Nephron (organoid): ENCODE data around the gene ELOA.
A peak's percentile ranks its signal among the peaks of the same experiment; 100 is the strongest.

Source experiments
- H3K27ac Mint-ChIP-seq, 3 experiments: 2 replicates each; pipeline ENCODE4 v1.8.0; 2020; ENCODE audit warnings: mixed read lengths in 3 of 3, mild to moderate bottlenecking in 2 of 3, moderate library complexity in 1 of 3
- H3K27me3 Mint-ChIP-seq: 2 replicates; pipeline ENCODE4 v1.8.0; 2021; ENCODE audit warnings: low read depth, mild to moderate bottlenecking, moderate library complexity, mixed read lengths
- H3K36me3 Mint-ChIP-seq: 2 replicates; pipeline ENCODE4 v1.8.0; 2020; ENCODE audit warnings: low read depth, mixed read lengths
- H3K4me1 Mint-ChIP-seq: 2 replicates; pipeline ENCODE4 v1.8.0; 2020; ENCODE audit warnings: mixed read lengths
- H3K4me3 Mint-ChIP-seq, 3 experiments: 2 replicates each; pipeline ENCODE4 v1.8.0; 2020; ENCODE audit warnings: mild to moderate bottlenecking in 3 of 3, mixed read lengths in 3 of 3, moderate library complexity in 2 of 3
- H3K9me3 Mint-ChIP-seq: 2 replicates; pipeline ENCODE4 v1.8.0; 2020; ENCODE audit warnings: mixed read lengths
- TF ChIP-seq, protein P1 (sequence below), 3 experiments: fragments of 200-600 bp; sonication (generic); IDR thresholded peaks; one replicate each; pipeline ENCODE4 v1.5.0; 2021; ENCODE audit warnings: antibody characterized with exemption in 3 of 3; ENCODE audit not compliant: unreplicated experiment in 3 of 3

ELOA gene

DNA sequence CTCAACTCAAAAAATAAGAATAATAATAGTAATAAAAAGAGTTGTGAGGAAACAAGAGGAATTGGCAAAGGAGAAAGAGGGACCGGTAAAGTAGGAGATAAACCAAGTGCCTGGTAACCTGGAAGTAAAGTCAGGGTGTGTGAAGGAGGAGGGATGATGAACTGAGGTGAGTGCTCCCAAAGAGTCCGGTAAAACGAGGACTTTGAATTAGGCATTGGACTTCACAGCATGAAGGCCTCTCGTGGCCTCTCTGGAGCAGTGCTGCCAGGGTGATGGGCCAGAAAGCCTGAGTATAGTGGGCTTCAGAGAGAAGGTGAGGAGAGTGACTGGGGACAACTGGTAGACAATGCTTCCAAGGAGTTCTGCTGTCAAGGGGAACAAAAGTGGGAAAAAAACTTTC, 34.0 kb upstream of the ELOA start:
- H3K36me3 Mint-ChIP-seq = peaks cover 16% of the 10 kb centered on the region
- no peaks in the 10 kb centered on the region for H3K27me3 Mint-ChIP-seq
- no peak overlapping the region for H3K4me3 Mint-ChIP-seq
- TF ChIP-seq, protein P1, sequence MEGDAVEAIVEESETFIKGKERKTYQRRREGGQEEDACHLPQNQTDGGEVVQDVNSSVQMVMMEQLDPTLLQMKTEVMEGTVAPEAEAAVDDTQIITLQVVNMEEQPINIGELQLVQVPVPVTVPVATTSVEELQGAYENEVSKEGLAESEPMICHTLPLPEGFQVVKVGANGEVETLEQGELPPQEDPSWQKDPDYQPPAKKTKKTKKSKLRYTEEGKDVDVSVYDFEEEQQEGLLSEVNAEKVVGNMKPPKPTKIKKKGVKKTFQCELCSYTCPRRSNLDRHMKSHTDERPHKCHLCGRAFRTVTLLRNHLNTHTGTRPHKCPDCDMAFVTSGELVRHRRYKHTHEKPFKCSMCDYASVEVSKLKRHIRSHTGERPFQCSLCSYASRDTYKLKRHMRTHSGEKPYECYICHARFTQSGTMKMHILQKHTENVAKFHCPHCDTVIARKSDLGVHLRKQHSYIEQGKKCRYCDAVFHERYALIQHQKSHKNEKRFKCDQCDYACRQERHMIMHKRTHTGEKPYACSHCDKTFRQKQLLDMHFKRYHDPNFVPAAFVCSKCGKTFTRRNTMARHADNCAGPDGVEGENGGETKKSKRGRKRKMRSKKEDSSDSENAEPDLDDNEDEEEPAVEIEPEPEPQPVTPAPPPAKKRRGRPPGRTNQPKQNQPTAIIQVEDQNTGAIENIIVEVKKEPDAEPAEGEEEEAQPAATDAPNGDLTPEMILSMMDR (IDR thresholded peaks at IDR 0.05; ENCODE audit: unreplicated experiment in 3 of 3) = no peak
- H3K27ac Mint-ChIP-seq = no peak overlapping the region
- H3K4me1 Mint-ChIP-seq = no peaks in the 10 kb centered on the region
- no peaks in the 10 kb centered on the region for H3K9me3 Mint-ChIP-seq

DNA sequence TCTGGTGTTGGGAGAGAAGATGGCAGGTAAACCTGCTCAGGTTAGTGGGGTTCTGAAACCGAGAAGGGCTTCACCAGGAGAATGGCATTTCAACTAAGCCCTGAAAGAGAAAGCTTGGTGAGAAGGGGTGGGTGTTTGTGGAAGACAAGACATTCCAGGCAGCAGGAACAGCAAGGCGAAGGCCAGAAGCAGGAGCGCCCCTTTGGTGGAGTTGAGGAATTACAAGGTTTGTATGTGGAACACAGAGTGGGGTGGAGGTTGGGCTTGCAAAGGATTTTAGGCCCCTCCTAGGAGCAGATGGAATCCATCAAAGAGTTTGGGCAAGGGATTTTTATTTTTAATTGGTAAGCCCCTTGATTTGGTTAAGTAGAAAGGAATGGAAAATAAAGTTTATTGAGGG, 24.8 kb upstream of the ELOA start:
- Mint-ChIP-seq H3K4me3 (no peak overlapping the region), H3K36me3 (no peaks in the 10 kb centered on the region), H3K27me3 (no peaks in the 10 kb centered on the region), H3K4me1 (no peaks in the 10 kb centered on the region), H3K27ac (no peak overlapping the region), H3K9me3 (no peaks in the 10 kb centered on the region)
- TF ChIP-seq, protein P1 (IDR thresholded peaks at IDR 0.05; ENCODE audit: unreplicated experiment in 3 of 3) = peak; percentile 38 to 50 (median 39)

DNA sequence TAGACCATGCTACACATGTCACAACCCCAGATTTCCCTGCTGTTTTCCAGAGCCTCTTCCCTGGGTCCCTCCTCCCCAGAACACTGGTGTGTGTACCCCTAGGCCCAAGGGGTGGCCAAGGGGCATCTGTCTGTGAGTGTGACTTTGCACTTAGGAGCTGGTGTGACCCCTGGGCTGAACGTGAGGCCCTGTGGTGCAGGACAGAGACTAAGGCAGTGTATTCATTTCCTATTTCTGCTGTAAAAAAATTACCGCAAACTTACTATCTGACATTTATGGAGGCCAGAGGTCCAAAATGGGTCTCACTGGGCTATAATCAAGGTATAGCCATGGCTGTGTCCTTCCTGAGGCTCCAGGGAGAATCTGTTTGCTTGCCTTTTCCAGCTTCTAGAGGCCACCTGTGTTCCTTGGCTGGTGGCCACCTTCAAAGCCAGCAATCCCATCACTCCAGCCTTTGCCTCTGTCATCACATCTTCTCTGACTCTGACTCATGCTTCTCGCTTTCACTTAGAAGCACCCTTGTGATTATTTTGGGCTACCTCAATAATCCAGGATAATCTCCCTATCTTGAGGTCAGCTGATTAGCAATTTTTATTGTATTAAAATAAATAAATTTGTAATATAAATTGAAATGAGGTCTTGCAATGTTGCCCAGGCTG, 24.0 kb upstream of the ELOA start:
- H3K36me3 Mint-ChIP-seq = no peaks in the 10 kb centered on the region
- H3K27ac Mint-ChIP-seq = no peak overlapping the region
- H3K9me3 Mint-ChIP-seq = no peaks in the 10 kb centered on the region
- no peak overlapping the region for H3K4me3 Mint-ChIP-seq
- H3K27me3 Mint-ChIP-seq = no peaks in the 10 kb centered on the region
- TF ChIP-seq, protein P1 (IDR thresholded peaks at IDR 0.05; ENCODE audit: unreplicated experiment in 3 of 3) = no peak
- no peaks in the 10 kb centered on the region for H3K4me1 Mint-ChIP-seq

DNA sequence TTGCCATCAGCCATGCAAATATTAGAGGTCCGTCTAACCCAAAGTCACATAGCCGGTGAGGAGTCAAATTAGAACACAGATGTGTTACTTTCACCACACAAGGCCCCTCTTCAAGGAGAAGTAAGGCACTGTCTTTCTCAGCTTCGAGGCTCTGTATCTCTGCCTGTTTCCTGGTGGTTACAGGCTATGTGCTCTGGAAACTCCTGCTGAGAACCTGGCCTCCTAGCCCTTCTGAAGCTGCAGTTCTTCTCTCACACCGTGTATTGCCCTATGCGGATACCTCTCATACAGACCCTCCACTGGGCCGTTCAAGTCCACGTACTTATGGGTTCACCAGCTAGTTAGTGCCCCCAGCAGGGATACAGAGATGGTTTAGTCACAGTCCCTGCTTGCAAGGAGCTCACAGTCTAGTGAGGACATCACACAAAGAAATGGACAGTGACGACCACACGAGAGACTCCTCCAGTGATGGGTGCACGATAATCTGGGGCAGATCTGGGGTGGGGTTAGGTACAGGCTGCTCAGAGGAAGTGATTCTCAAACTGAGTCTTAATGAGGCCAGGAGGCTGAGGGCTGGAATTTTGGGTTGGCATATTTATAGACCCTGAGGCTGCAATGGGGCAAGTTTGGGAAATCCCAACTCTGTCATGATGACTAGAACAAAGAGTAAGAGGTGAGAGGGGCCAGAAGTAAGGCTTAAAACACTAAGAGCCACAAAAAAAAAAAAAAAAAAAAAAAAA, 22.8 kb upstream of the ELOA start:
- no peaks in the 10 kb centered on the region for H3K9me3 Mint-ChIP-seq
- no peaks in the 10 kb centered on the region for H3K4me1 Mint-ChIP-seq
- H3K4me3 Mint-ChIP-seq = no peak overlapping the region
- TF ChIP-seq, protein P1 (IDR thresholded peaks at IDR 0.05; ENCODE audit: unreplicated experiment in 3 of 3) = no peak
- no peak overlapping the region for H3K27ac Mint-ChIP-seq
- H3K27me3 Mint-ChIP-seq = no peaks in the 10 kb centered on the region
- no peaks in the 10 kb centered on the region for H3K36me3 Mint-ChIP-seq

DNA sequence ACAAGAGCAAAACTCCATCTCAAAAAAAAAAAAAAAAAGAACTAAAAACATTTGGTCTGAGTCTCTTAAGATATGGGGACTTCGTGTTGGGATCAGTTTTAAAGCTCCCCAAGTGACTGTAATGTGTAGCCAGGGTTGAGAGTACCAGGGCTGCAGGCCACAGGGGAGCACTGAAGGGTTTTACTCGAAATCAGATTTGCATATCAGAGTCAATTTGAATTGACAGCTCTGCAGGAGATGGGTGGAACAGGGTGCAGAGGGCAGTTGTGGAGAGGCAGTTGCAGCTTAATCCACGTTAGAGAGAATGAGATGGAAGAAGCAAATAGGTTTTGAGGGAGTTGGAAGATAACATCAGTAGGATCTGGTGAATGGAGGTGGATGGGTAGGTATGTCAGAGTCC, 20.6 kb upstream of the ELOA start:
- H3K4me3 Mint-ChIP-seq = no peak overlapping the region
- no peaks in the 10 kb centered on the region for H3K27me3 Mint-ChIP-seq
- no peak overlapping the region for H3K27ac Mint-ChIP-seq
- H3K9me3 Mint-ChIP-seq = no peaks in the 10 kb centered on the region
- no peaks in the 10 kb centered on the region for H3K36me3 Mint-ChIP-seq
- no peaks in the 10 kb centered on the region for H3K4me1 Mint-ChIP-seq
- TF ChIP-seq, protein P1 (IDR thresholded peaks at IDR 0.05; ENCODE audit: unreplicated experiment in 3 of 3) = no peak

DNA sequence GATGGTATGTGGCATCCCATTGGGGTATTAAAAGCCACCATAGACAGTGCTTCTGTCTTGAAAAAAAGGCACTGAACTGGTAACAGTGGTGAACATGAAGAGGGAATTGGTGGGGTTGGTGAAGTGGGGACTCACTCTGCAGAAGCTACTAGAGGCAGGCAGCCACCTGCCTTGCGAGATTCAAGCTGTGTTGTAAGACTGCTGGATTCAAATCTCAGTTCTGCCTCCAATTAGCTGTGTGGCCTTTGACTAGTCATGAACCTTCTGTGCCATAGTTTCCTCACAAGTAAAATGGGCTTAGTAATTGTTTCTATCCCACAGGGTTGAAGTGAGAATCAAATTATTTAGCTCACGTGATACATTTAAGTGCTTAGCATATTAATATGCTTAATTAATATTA, 16.6 kb upstream of the ELOA start:
- H3K27me3 Mint-ChIP-seq = no peaks in the 10 kb centered on the region
- no peak overlapping the region for H3K27ac Mint-ChIP-seq
- H3K36me3 Mint-ChIP-seq = peaks cover 3% of the 10 kb centered on the region
- TF ChIP-seq, protein P1 (IDR thresholded peaks at IDR 0.05; ENCODE audit: unreplicated experiment in 3 of 3) = no peak
- no peaks in the 10 kb centered on the region for H3K9me3 Mint-ChIP-seq
- no peak overlapping the region for H3K4me3 Mint-ChIP-seq
- peaks cover 5% of the 10 kb centered on the region for H3K4me1 Mint-ChIP-seq
